Testis (tissue), 2 donors: ENCODE data around the gene FBLN2.

ENCODE experiments used
- CTCF ChIP-seq, 3 experiments: fragments of 450-650 bp in 2 of 3; fragments of 200-600 bp in 1 of 3; sonication (generic) in 1 of 3; IDR thresholded peaks; one replicate each; pipeline ENCODE4 v1.5.1; 2016 to 2019; ENCODE audit warnings: antibody characterized with exemption in 3 of 3, mild to moderate bottlenecking in 2 of 3, moderate library complexity in 1 of 3
- POLR2A ChIP-seq: fragments of 450-650 bp; IDR thresholded peaks from one replicate; pipeline ENCODE4 v1.6.1; 2017; ENCODE audit warnings: antibody characterized with exemption, mild to moderate bottlenecking, moderate library complexity

GRCh38 chr3:13656584-13657301, 107.8 kb downstream of the FBLN2 start:
- TF ChIP-seq POLR2A: no peak
- TF ChIP-seq CTCF (IDR thresholded peaks at IDR 0.05): no peak
